ENCODE results near the gene PRSS57. TPM values are rescaled to one million over a fixed set of nuclear protein-coding genes. Genes with fewer than 3 reads are reported as not detected.

Gene PRSS57
- total and polyA plus RNA-seq, 2 of the 13 experiments (the other 11 are each of a cell fraction or from before 2014, with no cell fraction given) = 0.12 TPM; not detected in 1

DNA sequence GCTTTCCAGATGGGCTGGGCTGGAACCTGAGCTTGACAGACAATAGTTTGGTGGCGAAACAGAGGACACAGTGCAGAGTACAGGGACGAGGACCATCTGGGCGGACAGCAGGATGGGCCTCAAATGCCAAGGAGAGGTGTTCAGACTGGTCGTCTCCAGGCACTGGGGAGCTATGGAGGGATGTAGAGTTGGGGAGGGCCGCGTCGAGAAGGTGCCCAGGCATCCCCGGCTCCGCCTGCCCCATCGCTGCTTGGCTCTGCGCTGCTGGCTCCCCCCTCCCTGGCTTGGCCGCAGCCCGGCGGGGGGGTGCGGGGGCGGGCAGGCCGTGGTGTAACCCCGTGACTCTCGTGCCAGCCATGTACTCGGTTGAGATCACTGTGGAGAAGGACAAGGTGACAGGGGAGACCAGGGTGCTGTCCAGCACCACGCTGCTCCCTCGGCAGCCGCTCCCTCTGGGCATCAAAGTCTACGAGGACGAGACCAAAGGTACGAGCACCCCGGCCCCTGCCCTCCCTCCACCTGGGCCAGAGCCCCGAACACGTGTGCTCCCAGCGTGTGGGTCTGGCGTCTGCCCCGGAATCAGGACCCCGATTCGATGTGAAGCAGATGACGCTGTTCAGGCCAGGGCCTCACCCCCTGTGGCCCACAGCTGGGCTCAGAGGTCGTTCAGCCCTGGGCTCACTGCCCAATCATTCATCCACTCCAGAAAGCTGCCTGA lies 44.9 kb upstream of the PRSS57 start (continued):
- TF ChIP-seq SRSF4 (IDR thresholded peaks at IDR 0.05; ENCODE audit: low read depth, low read length, poor library complexity, severe bottlenecking) (no peak), NFKB2 (CRISPR knock-in tag; IDR thresholded peaks at IDR 0.05; ENCODE audit: borderline replicate concordance) (peak; percentile 84; the same call in 1 of the 2 replicates), BRCA1 (CRISPR knock-in tag; IDR thresholded peaks at IDR 0.05) (no peak), CBX1 (IDR thresholded peaks at IDR 0.05; ENCODE audit: low read depth) (peak; percentile 21), GPN1 (CRISPR knock-in tag; IDR thresholded peaks at IDR 0.05; ENCODE audit: borderline replicate concordance) (no peak), RBM22 (optimal IDR thresholded peaks at IDR 0.05; ENCODE audit: low read length) (no peak), MYPOP (CRISPR knock-in tag; IDR thresholded peaks at IDR 0.05) (no peak; the same call in 1 of the 2 replicates), XBP1 (CRISPR knock-in tag; IDR thresholded peaks at IDR 0.05) (no peak), SSRP1 (CRISPR knock-in tag; IDR thresholded peaks at IDR 0.05) (no peak), NFE2 (CRISPR knock-in tag; IDR thresholded peaks at IDR 0.05) (no peak), ZNF205 (CRISPR knock-in tag; IDR thresholded peaks at IDR 0.05) (peak; percentile 50; the same call in 1 of the 2 replicates), PAXIP1 (CRISPR knock-in tag; conservative IDR thresholded peaks at IDR 0.05) (peak; percentile 75), SRSF9 (IDR thresholded peaks at IDR 0.05; ENCODE audit: borderline replicate concordance, insufficient read depth, low read depth, low read length, poor library complexity, severe bottlenecking) (no peak), ZNF598 (CRISPR knock-in tag; IDR thresholded peaks at IDR 0.05; ENCODE audit: borderline replicate concordance) (no peak), PRDM15 (CRISPR knock-in tag; IDR thresholded peaks at IDR 0.05) (no peak), FOSL1 (CRISPR knock-in tag; IDR thresholded peaks at IDR 0.05; ENCODE audit: borderline replicate concordance) (no peak), PLSCR1 (CRISPR knock-in tag; IDR thresholded peaks at IDR 0.05; ENCODE audit: borderline replicate concordance) (0 out of 2 replicates have a peak, but pooled peaks have one; percentile 64), CHD2 (IDR thresholded peaks at IDR 0.05; ENCODE audit: low read depth, low read length) (no peak), ZNF720 (CRISPR knock-in tag; IDR thresholded peaks at IDR 0.05) (no peak), CENPX (CRISPR knock-in tag; IDR thresholded peaks at IDR 0.05) (no peak)

Data from HepG2 (cell line).